ENCODE measurements around the gene PRTFDC1.

Gene PRTFDC1

DNA sequence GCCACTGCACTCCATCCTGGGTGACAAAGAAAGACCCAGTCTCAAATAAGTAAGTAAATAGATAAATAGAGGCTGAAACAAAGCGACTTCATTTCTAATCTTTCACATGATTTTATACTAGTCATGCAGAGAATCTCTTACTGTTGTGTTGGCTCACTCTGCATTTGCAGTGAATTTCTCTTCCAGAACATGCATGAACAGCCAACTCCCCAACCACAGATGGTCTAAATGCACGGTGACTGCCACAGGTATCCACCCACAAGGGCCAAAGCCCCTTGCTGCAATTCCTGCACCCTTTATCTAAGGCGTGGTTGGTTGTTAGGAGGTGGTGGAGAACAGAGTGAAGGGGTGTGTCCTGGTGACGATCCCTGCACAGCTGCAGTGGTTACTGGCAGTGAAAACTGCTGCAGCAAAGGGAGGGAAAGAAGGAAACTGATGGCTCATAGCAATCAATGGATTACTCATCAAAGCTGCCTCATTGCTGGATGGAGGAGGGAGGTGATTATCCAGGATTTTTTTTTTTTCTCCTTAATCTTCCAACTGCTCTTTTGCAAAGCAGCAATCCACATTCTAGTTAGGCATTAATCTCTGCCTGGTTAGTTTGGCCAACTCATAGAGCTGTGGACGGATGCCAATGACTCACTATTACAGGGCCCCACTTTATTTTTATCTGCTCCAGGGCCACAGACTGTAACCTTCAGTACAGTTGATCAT is 50.6 kb downstream of the PRTFDC1 start:
- DNase-seq = peak; percentile 73

DNA sequence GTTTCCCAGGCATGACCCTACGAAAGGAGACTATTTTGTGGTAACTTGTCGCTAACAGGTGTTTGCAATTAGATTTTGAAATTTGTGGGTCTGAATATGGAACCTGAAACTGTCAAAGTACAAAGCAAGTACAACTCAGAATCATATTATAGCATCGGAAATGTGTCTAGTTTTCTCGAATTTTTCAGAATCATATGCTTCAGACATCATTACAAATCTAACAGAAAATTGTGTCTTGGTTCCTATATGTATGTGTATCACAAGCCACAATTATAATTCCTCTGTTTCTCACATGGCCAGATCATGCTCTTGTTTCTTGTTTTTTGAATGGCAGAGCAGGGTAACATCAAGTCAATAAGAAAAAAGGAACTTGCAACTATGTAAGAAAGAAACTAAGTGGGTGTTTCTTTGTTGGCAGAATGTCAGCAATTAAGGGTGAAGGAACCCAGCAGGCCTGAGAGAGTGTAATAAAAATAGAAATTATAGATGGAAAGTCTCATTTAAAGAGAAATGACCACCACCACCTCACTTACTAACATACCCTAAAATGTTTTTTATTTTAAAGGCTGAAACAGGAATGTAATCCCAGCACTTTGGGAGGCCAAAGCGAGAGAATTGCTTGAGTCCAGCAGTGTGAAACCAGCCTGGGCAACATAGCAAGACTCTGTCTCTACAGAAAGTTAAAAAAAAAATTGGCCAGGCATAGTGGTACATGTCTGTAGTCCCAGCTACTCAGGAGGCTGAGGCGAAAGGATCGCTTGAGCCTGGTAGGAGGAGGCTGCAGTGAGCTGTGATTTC is 51.3 kb downstream of the PRTFDC1 start:
- DNase-seq = no peak

DNA sequence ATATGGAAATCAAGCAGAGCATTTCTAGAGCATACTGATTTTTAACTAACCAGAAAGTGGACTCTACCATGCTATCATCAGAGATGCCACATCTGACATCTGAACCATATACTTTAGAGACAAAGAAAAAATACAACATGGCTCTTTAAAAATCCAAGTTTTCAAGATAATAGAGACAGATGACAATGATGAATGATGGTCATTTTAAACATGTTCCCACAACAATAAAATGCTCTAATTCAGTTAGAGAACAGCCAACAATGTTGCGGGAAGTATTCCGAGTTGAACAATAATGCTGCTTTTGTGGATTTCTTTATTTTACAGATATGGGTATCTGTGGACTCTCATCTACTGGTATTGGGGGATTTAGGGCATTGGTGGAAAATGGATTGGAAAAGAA is 52.8 kb downstream of the PRTFDC1 start:
- DNase-seq = no peak

DNA sequence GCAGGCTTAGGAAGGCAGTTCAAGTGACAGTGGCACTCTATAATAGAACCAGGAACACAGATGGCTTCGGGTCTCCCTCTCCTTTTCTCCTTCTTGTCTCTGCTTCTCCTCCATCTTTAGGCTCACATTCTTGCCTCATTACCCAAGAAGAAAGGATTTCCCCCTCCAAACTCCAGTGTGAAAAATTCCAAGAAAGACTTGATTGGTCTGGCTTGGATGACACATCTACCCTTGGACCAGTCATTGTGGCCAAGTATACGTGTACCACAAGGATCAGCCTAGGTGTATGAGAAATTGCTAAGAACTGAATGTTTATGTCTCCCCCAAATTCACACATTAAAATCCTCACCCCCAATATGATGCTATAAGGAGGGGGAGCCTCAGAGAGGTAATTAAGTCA is 53.9 kb downstream of the PRTFDC1 start:
- DNase-seq = no peak

DNA sequence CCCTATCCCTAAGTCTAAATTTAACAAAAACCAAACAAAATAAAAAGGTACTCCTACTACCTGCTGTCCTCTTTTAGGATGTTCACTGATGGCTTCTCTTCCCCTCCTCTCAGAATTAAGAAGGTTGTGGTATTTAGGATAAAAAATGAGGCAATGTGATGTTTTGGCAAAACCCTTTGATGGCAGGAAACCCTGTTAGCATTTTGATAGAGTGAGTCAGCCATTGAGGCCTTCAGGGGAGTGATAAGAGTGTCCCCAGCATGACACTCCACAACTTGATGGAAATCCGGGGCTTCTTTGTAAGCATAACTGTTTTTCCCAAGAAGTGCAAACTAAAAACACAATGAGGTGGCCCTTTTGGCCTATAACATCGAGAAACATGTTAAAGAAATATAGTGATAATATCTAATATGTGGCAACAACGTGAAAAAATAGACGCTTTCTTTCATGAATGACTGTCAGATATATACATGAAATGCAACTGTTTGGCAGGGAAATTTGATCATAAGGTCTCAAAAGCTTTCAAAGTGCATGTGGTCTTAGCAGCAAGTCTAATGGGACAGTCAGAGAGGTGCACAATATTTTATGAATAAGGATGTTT is 55.0 kb downstream of the PRTFDC1 start:
- DNase-seq = no peak

DNA sequence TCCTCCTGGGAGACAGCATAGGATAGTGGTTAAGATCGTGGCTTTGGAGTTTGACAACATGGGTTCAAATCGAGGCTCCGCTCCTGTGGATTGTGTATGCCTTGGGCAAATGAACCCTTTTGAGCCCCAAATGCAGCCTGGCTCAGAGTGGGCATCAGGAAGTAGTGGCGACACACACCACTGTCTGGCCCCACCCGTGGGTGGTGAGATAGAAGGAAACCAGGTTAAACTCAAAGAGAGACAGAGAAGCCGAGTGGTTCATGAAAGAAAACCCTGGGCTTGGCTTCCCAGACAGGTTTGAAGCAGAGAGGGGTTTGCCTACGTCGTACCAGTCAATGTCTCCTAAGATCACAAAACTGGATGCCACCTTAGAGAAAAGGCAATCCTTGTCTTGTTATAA is 57.7 kb downstream of the PRTFDC1 start:
- no peak for DNase-seq

DNA sequence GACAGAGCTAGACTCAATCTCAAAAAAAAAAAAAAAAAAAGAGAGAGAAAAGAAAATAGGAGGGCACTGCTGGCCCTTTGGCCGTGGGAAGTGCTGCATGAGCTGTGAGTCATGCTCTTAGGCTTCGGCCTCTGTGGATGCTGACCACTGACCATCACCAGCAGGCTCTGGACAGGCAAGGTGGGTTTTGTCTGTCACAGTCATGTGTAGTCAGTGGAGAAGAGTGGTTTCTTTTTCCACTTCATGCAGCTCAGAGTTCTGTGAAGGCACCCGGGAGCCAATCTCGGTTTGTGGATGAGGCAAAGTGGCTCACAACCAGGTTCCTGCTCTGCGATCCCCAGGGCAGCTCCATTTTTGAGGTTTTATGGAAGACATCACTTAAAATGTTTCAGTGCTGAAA is 58.1 kb downstream of the PRTFDC1 start:
- no peak for DNase-seq

DNA sequence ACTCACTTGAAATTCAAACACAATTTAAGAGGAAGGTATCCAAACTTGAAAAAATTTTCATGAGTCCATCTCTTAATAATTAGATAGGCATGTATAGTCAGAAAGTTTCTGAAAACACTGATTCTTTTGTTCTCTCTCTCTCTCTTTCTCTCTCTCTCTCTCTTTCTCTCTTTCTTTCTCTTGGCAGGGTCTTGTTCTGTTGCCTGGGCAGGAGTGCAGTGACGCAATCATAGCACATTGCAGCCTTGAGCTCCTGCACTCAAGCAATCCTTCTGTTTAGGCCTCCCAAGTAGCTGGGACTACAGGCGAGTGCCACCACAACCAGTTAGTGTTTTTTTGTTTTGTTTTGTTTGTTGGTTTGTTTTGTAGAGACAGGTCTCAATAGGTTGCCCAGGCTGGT is 59.3 kb downstream of the PRTFDC1 start:
- no peak for DNase-seq

DNA sequence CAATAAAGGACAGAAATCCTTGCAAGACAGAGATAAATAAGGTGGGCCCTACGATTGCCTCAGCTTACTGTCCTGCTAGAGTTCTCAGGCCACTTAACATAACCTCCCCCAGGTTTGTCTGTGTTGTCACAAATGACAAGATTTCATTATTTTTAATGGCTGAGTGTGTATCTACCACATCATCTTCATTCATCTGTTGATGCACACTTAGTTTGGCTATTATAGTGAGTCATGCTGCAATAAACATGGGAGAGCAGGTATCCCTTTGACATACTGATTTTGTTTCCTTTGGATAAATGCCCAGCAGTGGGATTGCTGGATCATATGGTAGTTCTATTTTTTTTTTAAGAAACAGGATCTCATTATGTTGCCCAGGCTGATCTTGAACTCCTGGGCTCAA is 60.6 kb downstream of the PRTFDC1 start:
- no peak for DNase-seq

DNA sequence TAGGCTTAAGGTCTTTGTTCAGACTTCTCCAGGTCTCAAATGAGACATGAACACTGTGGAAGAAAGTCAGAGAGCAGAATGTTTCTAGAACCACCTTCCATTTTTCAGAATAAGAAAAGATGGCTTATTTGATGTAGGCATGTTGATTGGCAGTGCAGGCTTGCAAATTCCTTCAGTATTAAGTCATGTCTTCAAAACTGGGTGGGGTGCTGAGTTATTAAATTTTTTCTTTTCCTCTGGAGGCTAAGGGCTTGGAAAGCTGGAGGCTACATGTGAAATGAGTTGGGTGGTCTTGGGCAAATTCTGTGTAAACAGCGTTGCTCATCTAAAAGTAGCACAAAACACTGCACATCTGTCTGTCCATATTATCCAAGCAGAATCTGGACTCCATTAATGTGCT is 62.8 kb downstream of the PRTFDC1 start:
- DNase-seq = no peak

DNA sequence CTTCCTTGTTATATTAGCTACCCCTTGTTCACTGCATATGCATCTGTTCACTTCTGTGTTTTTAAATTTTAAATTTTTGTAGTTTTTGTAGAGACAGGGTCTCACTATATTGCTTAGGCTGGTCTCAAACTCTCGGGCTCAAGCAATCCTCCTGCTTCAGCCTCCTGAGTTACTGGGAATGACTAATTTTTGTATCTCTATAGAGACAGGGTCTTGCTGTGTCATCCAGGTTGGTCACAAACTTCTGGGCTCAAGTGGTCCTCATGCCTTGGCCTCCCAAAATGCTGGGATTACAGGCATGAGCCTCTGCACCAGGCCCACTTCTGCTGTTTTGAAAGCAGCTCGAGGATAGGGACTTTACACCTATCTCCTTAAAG is 64.6 kb downstream of the PRTFDC1 start:
- DNase-seq = no peak

DNA sequence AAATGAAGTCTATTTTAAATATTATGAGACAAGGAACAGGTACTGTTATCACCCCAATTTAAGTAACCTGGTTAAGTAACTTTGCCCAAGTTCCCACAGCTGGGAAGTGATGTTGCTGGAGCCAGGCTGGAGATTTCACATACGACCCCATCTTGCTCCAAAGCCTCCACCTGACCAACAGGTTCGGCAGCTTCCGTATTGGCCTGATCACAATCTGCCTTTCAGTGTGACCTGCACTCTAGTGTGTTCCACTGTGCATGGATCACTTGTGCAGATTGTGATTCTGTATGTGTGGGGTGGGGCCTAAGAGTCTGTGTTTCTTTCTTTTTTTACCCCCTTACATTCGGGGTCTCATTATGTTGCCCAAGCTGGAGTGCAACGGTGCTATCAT is 66.1 kb downstream of the PRTFDC1 start:
- DNase-seq = no peak

DNA sequence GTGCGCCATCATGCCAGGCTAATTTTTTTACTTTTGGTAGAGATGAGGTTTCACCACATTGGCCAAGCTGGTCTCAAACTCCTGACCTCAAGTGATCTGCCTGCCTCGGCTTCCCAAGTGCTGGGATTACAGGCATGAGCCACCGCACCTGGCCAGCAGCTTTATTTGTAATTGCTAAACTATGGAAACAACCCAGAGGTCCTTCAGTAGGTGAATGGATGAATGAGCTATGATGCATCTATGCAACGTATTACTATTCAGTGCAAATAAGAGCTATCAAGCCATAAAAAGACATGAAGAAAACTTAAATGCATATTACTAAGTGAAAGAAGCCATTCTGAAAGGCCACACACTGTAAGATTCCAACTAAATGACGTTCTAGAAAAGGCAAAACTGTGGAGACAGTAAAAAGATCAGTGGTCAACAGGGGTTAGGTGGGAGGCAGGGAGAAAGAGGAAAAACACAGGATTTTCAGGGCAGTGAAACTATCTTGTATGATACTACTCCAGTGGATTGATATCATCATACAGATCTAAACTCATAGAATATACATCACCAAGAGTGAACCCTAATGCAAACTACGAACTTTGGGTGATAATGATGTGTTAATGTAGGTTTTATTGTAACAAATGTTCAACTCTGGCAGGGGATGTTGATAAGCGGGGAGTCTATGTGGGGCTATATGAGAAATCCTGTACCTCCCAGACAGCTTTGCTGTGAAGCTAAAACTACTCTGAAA is 66.7 kb downstream of the PRTFDC1 start:
- DNase-seq = no peak

DNA sequence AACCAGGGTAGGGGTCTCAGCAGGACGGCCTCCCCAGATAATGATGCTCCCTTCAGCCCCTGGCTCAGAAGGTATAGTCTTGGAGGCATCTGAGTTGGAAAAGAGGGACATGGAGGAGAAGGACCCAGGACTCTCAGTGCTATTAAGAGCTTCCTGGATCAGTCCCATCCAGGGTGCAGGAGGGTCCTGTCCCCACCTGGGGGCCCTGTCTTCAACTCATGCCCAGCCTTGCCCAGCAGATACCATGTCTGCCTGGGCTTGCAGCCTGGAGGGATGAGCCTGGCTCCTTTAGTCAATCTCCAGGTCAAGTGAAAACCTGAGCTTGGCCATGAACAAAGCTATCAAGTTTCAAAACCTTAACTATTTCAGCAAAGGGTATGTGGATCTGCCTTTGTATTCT is 67.6 kb downstream of the PRTFDC1 start:
- no peak for DNase-seq

DNA sequence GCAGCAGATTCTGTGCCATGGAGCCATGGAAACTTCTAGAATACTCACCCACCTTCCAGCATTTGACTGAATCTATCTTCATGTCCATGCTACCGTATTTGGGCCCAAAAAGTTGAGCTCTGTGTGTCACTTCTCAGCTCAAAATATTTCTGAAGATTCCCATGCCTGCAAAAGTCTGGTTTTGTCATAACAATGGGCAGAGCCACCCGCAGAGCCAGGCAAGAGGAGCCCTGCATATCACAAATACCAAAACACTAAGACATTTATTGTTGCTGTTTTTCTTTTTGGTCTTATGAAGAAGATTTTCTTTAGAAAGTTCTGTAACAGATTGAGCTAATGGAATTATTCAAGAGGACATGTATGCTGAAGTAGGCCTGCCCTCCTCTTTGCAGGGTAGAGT is 68.1 kb downstream of the PRTFDC1 start:
- DNase-seq = no peak

DNA sequence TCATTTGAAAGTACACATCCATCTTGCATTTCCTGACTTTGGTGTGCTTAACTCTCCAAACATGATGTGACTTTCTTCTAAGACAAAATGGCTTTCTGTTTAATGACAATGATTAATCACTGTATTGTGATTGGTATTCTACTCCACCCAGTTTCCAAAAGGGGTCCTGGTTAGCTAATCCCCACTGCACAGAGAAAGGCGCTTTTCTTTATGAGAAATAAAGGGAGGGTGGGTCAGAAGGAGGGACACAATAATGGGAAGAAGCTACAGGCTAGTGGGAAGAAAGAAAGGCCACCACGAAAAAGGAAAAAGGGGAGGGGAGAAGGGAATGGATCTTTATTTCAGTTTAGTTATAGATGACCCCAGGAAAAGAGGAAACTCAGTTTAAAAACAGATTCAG is 69.2 kb downstream of the PRTFDC1 start:
- no peak for DNase-seq

DNA sequence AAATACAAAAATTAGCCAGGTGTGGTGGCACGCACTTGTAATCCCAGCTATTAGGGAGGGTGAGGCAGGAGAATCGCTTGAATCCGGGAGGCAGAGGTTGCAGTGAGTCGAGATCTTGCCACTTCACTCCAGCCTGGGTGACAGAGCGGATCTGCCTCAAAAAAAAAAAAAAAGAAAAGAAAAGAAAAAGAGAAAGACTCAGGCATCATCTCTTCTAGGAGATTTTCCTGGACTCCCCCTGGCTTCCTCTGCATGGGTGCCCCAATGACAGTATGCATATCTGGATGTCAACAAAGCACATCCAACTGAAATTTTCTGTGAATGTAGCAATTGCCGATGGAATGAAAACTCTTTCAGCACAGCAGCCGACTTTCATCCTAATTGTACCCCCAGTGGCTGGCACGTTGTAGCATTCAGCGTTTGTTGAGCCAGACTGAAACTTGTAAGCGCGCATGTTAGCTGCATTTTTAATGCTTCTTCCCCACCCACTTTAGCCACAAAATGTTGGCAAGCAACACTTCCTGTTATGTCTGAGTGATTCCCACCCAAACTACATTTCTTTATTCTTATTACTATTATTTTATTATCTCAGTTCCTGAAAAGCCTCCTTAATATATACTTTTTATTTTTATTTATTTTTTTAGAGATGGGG is 70.2 kb downstream of the PRTFDC1 start:
- DNase-seq = no peak

DNA sequence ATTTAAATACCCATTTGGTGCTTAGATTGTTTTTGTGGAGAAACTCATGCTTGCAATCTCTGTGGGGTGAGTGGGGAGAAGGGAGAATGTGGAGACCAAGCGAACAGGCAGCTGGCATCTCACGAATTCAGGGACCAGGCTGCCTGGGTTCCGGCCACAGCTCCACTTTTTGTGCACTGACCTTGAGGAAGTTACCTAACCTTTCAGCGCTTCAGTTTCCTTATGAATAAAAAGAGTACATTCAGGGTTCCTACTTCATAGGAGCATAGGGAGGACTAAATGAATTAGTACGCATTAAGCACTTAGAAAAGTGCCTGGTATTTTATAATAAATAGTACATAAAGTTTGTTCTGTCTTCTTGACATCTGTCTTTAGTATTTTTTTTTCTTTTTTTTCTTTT is 72.5 kb downstream of the PRTFDC1 start:
- no peak for DNase-seq

DNA sequence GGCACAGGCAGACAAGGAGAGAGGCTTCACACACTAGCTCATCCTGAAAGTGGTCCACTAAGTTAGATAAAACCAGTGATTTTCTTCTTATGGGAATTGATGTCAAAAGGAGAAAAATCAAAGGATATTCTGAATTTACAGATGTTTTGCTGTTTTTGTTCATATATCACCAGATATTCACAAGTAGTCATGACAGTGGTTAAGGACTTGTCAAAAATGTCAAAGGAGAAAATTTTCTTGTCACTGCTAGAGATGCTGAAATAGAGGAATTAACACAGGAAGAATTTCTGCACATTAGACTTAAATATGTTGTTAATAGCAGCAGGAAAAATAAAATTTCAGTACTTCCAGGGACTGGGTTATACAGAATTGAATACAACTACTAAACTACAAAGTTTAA is 78.3 kb downstream of the PRTFDC1 start:
- DNase-seq = no peak

DNA sequence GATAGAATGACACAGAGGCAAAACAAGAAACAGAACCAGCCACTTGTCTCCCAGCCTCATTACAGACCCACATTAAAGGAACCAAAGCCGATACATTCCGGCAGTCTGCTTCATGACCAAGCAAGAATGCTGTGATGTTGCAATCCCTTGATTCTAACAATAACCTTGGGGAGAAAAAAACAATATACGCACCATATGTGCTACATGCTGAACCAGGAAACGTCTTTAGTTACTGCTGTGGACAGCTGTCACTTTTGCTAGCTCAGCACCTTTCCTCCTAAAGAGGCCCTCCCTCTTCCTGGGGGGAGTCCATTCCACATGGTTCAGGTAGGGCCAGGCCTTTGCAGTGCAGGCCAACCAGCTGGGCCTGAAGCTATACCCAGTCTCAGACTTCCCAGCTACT is 79.1 kb downstream of the PRTFDC1 start:
- peak; percentile 47 for DNase-seq

DNA sequence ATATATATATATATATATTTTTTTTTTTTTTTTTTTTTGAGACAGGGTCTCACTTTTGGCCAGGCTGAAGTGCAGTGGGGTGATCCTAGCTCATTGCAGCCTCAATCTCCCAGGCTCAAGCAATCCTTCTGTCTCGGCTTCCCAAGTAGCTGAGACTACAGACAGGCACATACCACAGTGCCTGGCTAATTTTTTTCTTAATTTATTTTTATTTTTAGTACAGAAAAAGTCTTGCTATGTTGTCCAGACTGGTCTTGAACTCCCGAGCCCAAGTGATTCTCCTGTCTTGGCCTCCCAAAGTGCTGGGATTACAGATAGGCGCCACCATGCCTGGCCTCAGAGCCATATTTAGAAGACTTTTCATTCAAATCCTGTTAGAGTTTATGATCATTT is 79.6 kb downstream of the PRTFDC1 start:
- DNase-seq = no peak

DNA sequence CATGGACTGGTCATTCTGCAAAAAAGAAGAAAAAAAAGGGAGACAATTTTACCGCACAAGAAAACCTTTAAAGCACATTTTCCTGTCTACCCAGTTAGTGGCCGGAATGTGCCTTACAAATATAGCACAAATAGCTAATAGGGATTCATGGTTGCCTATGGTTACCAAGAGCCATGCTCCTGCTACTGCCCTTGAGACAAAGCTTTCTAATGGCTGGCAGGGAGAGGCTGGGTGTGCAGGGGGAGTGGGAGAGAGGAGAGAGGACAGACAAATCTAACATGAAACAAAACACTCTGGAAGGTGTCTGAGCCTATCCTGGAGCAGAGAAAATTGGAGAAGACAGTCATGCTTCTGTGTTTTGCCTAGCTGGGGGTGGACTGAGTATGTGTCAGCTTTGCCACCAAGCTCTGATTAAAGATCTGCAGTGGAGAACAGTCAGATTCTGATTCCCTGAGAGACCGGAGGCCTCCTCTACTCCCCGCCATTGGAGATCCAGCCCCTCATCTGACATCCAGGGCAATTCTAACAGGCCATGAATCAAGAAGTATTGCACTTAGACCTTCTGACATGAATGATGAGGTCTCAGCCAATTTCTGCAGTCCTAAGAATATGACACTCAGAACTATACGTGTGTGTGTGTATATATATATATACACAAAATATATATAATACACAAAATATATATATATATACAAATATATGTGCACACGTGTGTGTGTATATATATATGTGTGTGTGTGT is 80.2 kb downstream of the PRTFDC1 start:
- DNase-seq = no peak

All from right forelimb (tissue), 1 donor.